ENCODE results near the gene RAP1B. TPM values are rescaled to one million over a fixed set of nuclear protein-coding genes. Genes with fewer than 3 reads are reported as not detected.
A peak's percentile ranks its signal among the peaks of the same experiment; 100 is the strongest.

RAP1B gene
- total RNA-seq (2012; rRNA removed): 200 and 262 TPM in 2 replicates
- polyA plus RNA-seq (2012; rRNA removed): 114 and 159 TPM in 2 replicates
- polyA plus RNA-seq (2012; cell fraction: cytosol; rRNA removed): 56.5 and 87.8 TPM in 2 replicates
- 16.7 and 90.0 TPM in 2 replicates for polyA plus RNA-seq (2012; cell fraction: nucleus; rRNA removed; ENCODE audit: low replicate concordance)
- percentile 97 among the genes with signal in this experiment for Bru-seq, nascent RNA
- BruChase-seq, experiment 1, labeled RNA remaining after a 6-hour chase: percentile 98 among the genes with signal in this experiment
- percentile 97 among the genes with signal in this experiment for BruChase-seq, experiment 2, labeled RNA remaining after a 2-hour chase
- long read RNA-seq, full-length matches to known transcripts: 138 of 165 reads
- long read RNA-seq, partial matches to known transcripts: 3 of 165 reads
- long read RNA-seq, other reads (novel, unspliced or antisense): 24 of 165 reads

DNA sequence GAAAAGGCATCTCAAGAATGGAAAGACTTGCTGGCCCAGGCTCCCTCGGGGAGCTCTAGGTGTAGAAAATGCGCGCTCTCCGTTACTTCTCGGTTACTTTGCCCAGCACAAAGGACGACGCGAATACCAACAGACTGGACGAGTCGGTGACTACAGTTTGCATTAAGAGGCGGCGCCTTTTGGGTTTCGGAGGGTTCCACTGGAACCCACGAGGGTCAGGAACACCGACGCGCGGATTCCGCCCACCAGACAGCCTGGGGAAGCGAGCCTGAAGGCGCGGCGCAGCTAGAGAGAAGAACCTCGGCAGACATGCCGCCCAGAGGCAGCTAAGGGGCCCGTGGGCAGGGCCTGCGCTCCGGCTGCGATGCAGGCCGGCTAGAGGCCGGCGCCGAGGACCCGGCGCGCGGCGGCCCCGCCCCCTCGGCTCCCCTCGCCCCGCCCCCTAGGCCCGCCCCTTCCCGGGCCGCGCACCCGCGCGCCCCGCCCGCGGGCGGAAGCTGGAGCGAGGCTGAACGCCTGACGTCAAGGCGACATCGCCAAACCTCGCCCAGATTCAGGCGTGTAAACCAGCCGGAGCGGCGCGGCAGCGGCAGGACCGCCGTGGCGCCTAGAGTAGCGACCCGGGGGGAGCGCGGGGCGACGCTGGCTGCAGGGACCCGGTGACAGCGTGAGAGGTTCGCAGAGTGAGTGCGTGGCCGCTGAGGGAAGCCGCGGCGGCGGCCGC lies at the start of gene RAP1B:
Gene RAP1B (plus strand): TSS at position 530 of the 724 bp plus-strand sequence. CDS start 37,826 bp downstream, outside the sequence.
- POLR2A ChIA-PET (ENCODE audit: unreplicated experiment): interaction anchor here (0.7 to 1.3 kb wide), 2 partner anchors 10 to 198 kb away, joined by 3 to 4 read pairs; no protein-coding TSS in a partner anchor
- Histone ChIP-seq H4K20me1 (ENCODE audit: insufficient read depth, low read length) (peaks cover 31% of the 10 kb centered on the region), H2BK15ac (ENCODE audit: low read depth, low read length) (peak within 1 kb of the TSS; percentile 91; the same call in 1 of the 3 replicates), H3K4me3 (ENCODE audit: insufficient read depth, low read depth, low read length) (peak within 1 kb of the TSS; percentile 86), H2AK5ac (ENCODE audit: low read depth, low read length) (peak within 1 kb of the TSS; percentile 85), H2BK5ac (ENCODE audit: low read depth, low read length, poor library complexity, severe bottlenecking) (peak within 1 kb of the TSS; percentile 88), H4K5ac (ENCODE audit: low read depth, low read length) (peak within 1 kb of the TSS; percentile 58), H3K14ac (replicated peaks; ENCODE audit: low read depth, low read length) (peak within 1 kb of the TSS; percentile 92), H3K9me1 (ENCODE audit: insufficient read depth, low read length) (peaks cover 8% of the 10 kb centered on the region), H4K8ac (ENCODE audit: low read depth in 2 of 2, low read length in 2 of 2) (peak within 1 kb of the TSS; percentile 59 to 97), H3K9me3 (ENCODE audit: control insufficient read depth, insufficient read depth, low read length) (no peaks in the 10 kb centered on the region), H2BK120ac (ENCODE audit: low read depth, low read length) (peak within 1 kb of the TSS; percentile 93), H3K9ac (ENCODE audit: low read depth, low read length) (peak within 1 kb of the TSS; percentile 98), H3K79me1 (ENCODE audit: low read depth in 1 of 2, low read length in 2 of 2) (peaks cover 0 to 14% of the 10 kb centered on the region in 2 experiments; a peak in 2 of 4 replicates), H3K27me3 (ENCODE audit: control insufficient read depth, insufficient read depth, low read length) (no peaks in the 10 kb centered on the region), H4K91ac (ENCODE audit: insufficient read depth, low read depth, low read length) (peak within 1 kb of the TSS; percentile 93), H3K18ac (ENCODE audit: low read depth, low read length) (peak within 1 kb of the TSS; percentile 97), H2BK20ac (ENCODE audit: low read depth, low read length) (peak within 1 kb of the TSS; percentile 84), H3K56ac (ENCODE audit: extremely low read depth, insufficient read depth, low read length) (peak within 1 kb of the TSS; percentile 78), H3K4me2 (ENCODE audit: low read depth, low read length) (peak within 1 kb of the TSS; percentile 92), H3K36me3 (ENCODE audit: control insufficient read depth, insufficient read depth, low read length) (peaks cover 2% of the 10 kb centered on the region; the same call in 1 of the 2 replicates), H3K27ac (ENCODE audit: insufficient read depth, low read length) (peak within 1 kb of the TSS; percentile 100), H2AFZ (replicated peaks; ENCODE audit: low read length, poor library complexity) (peak within 1 kb of the TSS; percentile 97), H2AK9ac (replicated peaks; ENCODE audit: low read depth, low read length, poor library complexity) (peak within 1 kb of the TSS; percentile 93), H3K4ac (ENCODE audit: low read depth, low read length) (peak within 1 kb of the TSS; percentile 95), H3K4me1 (ENCODE audit: control insufficient read depth, insufficient read depth, low read length) (no peaks in the 10 kb centered on the region), H3K23ac (ENCODE audit: low read depth, low read length) (peak within 1 kb of the TSS; percentile 96)
- DNase-seq: peak; percentile 90
- CTCF ChIA-PET: interaction anchor here (0.6 kb wide), 1 partner anchor 226 kb away, joined by 4 read pairs; no protein-coding TSS in a partner anchor
- WGBS, 2 experiments (ENCODE audit: extremely low coverage in 2 of 2, insufficient read length in 1 of 2): 1% methylated on average over 32 of the region's 84 CpGs; no CpG with 5 or more reads in 1 of the 2 experiments
- ATAC-seq (ENCODE audit: low read depth): peak; percentile 95
- BruUV-seq (replicated peaks): no TSS peak
- intact Hi-C loops (cut with micrococcal nuclease): loop anchor here (1.0 to 5.0 kb wide), 4 partner anchors 76 to 388 kb away; partner anchors contain the start of gene NUP107
- in situ Hi-C loops (cut with MboI; ENCODE audit: low sequenced_read_pairs): no loop called here
- dilution Hi-C loops (cut with HindIII; ENCODE audit: low sequenced_read_pairs, unreplicated experiment): no loop called here
- TF ChIP-seq RFX5 (IDR thresholded peaks at IDR 0.05; ENCODE audit: low read depth, low read length) (no peak), FOS (IDR thresholded peaks at IDR 0.05; ENCODE audit: low read depth, low read length) (no peak), RCOR1 (IDR thresholded peaks at IDR 0.05; ENCODE audit: insufficient replicate concordance, low read length) (no peak), MAZ (IDR thresholded peaks at IDR 0.05; ENCODE audit: borderline replicate concordance, low read depth, low read length) (peak; percentile 88; the same call in 1 of the 2 replicates), BHLHE40 (IDR thresholded peaks at IDR 0.05; ENCODE audit: low read depth, low read length) (no peak; the same call in 1 of the 2 replicates), CEBPB (IDR thresholded peaks at IDR 0.05; ENCODE audit: low read depth, low read length) (no peak), MAFK (IDR thresholded peaks at IDR 0.05; ENCODE audit: low read depth, low read length) (no peak), POLR2A (IDR thresholded peaks at IDR 0.05; ENCODE audit: low read depth, low read length) (peak; percentile 96), CHD1 (IDR thresholded peaks at IDR 0.05; ENCODE audit: low read depth, low read length) (0 out of 2 replicates have a peak, but pooled peaks have one; percentile 39), MXI1 (IDR thresholded peaks at IDR 0.05; ENCODE audit: borderline replicate concordance, low read depth, low read length) (peak; percentile 45; the same call in 1 of the 2 replicates), RAD21 (IDR thresholded peaks at IDR 0.05; ENCODE audit: low read length) (peak; percentile 8; the same call in 1 of the 2 replicates), SMC3 (IDR thresholded peaks at IDR 0.05; ENCODE audit: low read depth, low read length) (no peak)
- TF ChIP-seq, protein P1, sequence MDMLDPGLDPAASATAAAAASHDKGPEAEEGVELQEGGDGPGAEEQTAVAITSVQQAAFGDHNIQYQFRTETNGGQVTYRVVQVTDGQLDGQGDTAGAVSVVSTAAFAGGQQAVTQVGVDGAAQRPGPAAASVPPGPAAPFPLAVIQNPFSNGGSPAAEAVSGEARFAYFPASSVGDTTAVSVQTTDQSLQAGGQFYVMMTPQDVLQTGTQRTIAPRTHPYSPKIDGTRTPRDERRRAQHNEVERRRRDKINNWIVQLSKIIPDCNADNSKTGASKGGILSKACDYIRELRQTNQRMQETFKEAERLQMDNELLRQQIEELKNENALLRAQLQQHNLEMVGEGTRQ (IDR thresholded peaks at IDR 0.05; ENCODE audit: low read depth, low read length): no peak
- TF ChIP-seq, protein P2, sequence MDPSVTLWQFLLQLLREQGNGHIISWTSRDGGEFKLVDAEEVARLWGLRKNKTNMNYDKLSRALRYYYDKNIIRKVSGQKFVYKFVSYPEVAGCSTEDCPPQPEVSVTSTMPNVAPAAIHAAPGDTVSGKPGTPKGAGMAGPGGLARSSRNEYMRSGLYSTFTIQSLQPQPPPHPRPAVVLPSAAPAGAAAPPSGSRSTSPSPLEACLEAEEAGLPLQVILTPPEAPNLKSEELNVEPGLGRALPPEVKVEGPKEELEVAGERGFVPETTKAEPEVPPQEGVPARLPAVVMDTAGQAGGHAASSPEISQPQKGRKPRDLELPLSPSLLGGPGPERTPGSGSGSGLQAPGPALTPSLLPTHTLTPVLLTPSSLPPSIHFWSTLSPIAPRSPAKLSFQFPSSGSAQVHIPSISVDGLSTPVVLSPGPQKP (IDR thresholded peaks at IDR 0.05; ENCODE audit: borderline replicate concordance, low read depth, low read length): no peak

Data from IMR-90 (cell line).